PFSK-1 (cell line): Measurements from ENCODE around the gene TULP3.

ENCODE experiments used
- FOXP2 ChIP-seq: optimal IDR thresholded peaks from 2 replicates; pipeline ENCODE3; 2011; ENCODE audit warnings: borderline replicate concordance, control low read depth, inconsistent platforms; ENCODE audit not compliant: insufficient read depth; ENCODE audit errors: extremely low read length, extremely low read depth
- POLR2AphosphoS5 ChIP-seq: IDR thresholded peaks from 2 replicates; pipeline ENCODE4 v1.6.1; 2012; ENCODE audit warnings: low read depth, mild to moderate bottlenecking, control low read depth, low read length, moderate library complexity
- REST ChIP-seq, 2 experiments: IDR thresholded peaks; 2 replicates each; pipeline versions ENCODE4 v1.6.1 to v1.8.0; 2011 to 2012; ENCODE audit warnings: low read depth in 2 of 2, low read length in 2 of 2, control low read depth in 1 of 2, inconsistent platforms in 1 of 2, mild to moderate bottlenecking in 1 of 2, moderate library complexity in 1 of 2; ENCODE audit not compliant: insufficient read depth in 1 of 2
- SIN3A ChIP-seq: IDR thresholded peaks from 2 replicates; pipeline ENCODE4 v1.6.1; 2012; ENCODE audit warnings: mild to moderate bottlenecking, low read length, moderate library complexity, borderline replicate concordance; ENCODE audit not compliant: insufficient read depth
- TAF1 ChIP-seq: IDR thresholded peaks from 2 replicates; pipeline ENCODE4 v1.6.1; 2012; ENCODE audit warnings: low read length, control low read depth, borderline replicate concordance; ENCODE audit not compliant: insufficient read depth

Gene TULP3

GRCh38 chr12:2890001-2890387, 697 bp upstream of the TULP3 start:
- TF ChIP-seq POLR2AphosphoS5 (no peak), TAF1 (no peak)

- no peak for TF ChIP-seq REST (IDR thresholded peaks at IDR 0.05; ENCODE audit: insufficient read depth in 1 of 2, low read depth in 2 of 2, low read length in 2 of 2)
- TF ChIP-seq POLR2AphosphoS5 = no peak
- TF ChIP-seq TAF1 = no peak
- TF ChIP-seq FOXP2 = no peak
- no peak for TF ChIP-seq SIN3A
Measured at GRCh38 chr12:2891240-2892053, 756 bp downstream of the TULP3 start.

- TF ChIP-seq SIN3A = no peak
- no peak for TF ChIP-seq REST (IDR thresholded peaks at IDR 0.05; ENCODE audit: insufficient read depth in 1 of 2, low read depth in 2 of 2, low read length in 2 of 2)
- no peak for TF ChIP-seq TAF1
- no peak for TF ChIP-seq FOXP2
- TF ChIP-seq POLR2AphosphoS5 = no peak
Measured at GRCh38 chr12:2892246-2892645, 1.6 kb downstream of the TULP3 start.

GRCh38 chr12:2893007-2893406, 2.3 kb downstream of the TULP3 start:
- TF ChIP-seq POLR2AphosphoS5 = no peak
- no peak for TF ChIP-seq REST (IDR thresholded peaks at IDR 0.05; ENCODE audit: insufficient read depth in 1 of 2, low read depth in 2 of 2, low read length in 2 of 2)
- TF ChIP-seq TAF1 = no peak
- TF ChIP-seq SIN3A = no peak
- no peak for TF ChIP-seq FOXP2

- TF ChIP-seq SIN3A (no peak), FOXP2 (no peak), POLR2AphosphoS5 (no peak), TAF1 (no peak), REST (IDR thresholded peaks at IDR 0.05; ENCODE audit: insufficient read depth in 1 of 2, low read depth in 2 of 2, low read length in 2 of 2) (no peak)
Measured at GRCh38 chr12:2895051-2895451, 4.4 kb downstream of the TULP3 start.
